Measurements from ENCODE around the gene RAB4A. TPM values are rescaled to one million over a fixed set of nuclear protein-coding genes. Genes with fewer than 3 reads are reported as not detected.
A peak's percentile ranks its signal among the peaks of the same experiment; 100 is the strongest.

The RAB4A gene
- total and polyA plus RNA-seq, 4 donors, result 20.2 to 54.4 (median 26.5) TPM

DNA sequence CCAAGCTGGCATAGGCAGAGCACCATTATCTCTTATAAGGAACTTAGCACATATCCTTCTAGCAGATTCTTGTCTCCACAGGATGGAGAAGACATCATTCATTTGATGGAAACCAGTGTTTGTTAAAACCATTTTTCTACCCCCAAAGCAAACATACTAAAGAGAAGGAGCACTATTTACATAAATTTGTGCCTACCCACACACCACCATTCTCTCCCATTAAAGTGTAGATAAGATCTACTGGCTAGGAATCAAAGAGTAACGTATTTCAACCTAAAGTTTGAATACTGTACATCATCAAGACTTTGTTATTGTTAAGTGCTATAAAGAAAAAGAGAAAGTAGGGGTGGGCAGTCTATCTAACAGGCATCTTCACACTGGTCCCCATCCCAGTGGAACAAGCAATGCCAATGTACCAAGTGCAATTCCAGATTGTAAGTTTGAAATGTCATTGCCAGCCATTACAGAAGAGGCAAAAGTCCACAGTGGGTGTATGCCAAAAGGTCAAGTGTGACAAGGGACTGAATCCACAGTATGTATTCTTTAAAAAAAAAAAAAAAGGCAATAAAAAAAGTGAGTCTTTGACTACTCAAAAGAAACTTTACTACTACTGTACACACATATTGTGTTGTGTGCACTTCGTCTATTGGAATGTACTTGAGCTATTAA, 53.1 kb downstream of the RAB4A start:
- TF ChIP-seq CTCF (IDR thresholded peaks at IDR 0.05; ENCODE audit: control extremely low read depth, extremely low read depth), result no peak
- Histone ChIP-seq H3K36me3 (ENCODE audit: control insufficient read depth in 4 of 4, insufficient read depth in 4 of 4, low read length in 4 of 4) (peaks cover 15 to 25% (median 18%) of the 10 kb centered on the region in 4 donors), H3K27me3 (ENCODE audit: control insufficient read depth in 3 of 3, insufficient read depth in 3 of 3, low read length in 2 of 3) (no peaks in the 10 kb centered on the region), H3K9me3 (ENCODE audit: control insufficient read depth in 4 of 4, insufficient read depth in 3 of 4, low read length in 3 of 4) (no peaks in the 10 kb centered on the region), H3K4me3 (no peak overlapping the region), H3K27ac (ENCODE audit: low read depth in 1 of 2, low read length in 1 of 2) (no peak overlapping the region), H3K4me1 (ENCODE audit: control insufficient read depth in 5 of 5, insufficient read depth in 5 of 5, low read length in 5 of 5) (peaks cover 0 to 13% (median 3%) of the 10 kb centered on the region in 5 donors), H3K9ac (ENCODE audit: insufficient read depth in 1 of 2, low read length in 2 of 2) (no peak overlapping the region)
- no peak for DNase-seq
- 95 to 96% methylated on average over 2 of the region's 2 CpGs for WGBS, 2 donors
- no peak for ATAC-seq (ENCODE audit: insufficient read depth, low FRiP score)

DNA sequence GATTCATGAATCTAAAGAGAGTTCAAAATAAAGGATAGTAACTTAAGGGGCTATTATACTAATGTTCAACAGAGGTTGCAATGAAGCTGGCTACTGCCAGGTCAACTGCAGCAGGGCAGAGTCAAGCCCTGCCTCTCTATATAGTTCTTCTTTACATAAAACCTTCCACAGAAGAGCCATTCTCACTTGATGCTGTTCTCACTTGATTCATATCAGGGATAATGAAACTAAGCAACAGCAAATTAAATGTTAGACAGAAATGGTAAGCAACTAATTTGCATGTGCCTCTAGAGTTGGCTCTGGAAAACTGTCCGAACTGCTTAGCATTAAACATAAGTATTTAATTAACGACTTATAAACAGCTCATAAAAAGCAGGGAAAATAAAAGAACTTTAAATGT, 54.5 kb downstream of the RAB4A start:
- H3K4me3 ChIP-seq, result no peak overlapping the region
- WGBS, 2 donors, result 58 to 94% methylated on average over 2 of the region's 2 CpGs
- no peak for DNase-seq

GRCh38 chr1:229325853-229326487, 55.1 kb downstream of the RAB4A start:
- peak in 2 of 3 donors; percentile 87 to 93 for DNase-seq
- peak overlapping the region in 1 of 2 donors; percentile 33 for H3K27ac ChIP-seq (ENCODE audit: low read depth in 1 of 2, low read length in 1 of 2)
- peak overlapping the region in 1 of 2 donors; percentile 43 for H3K9ac ChIP-seq (ENCODE audit: insufficient read depth in 1 of 2, low read length in 2 of 2)
- H3K4me3 ChIP-seq, result no peak overlapping the region
- 56 to 78% methylated on average over 10 of the region's 10 CpGs for WGBS, 2 donors
- TF ChIP-seq CTCF (IDR thresholded peaks at IDR 0.05; ENCODE audit: control extremely low read depth, extremely low read depth), result no peak
- H3K9me3 ChIP-seq (ENCODE audit: control insufficient read depth in 4 of 4, insufficient read depth in 3 of 4, low read length in 3 of 4), result no peaks in the 10 kb centered on the region
- peaks cover 10 to 22% (median 13%) of the 10 kb centered on the region in 4 donors for H3K36me3 ChIP-seq (ENCODE audit: control insufficient read depth in 4 of 4, insufficient read depth in 4 of 4, low read length in 4 of 4)
- peaks cover 0 to 13% (median 3%) of the 10 kb centered on the region in 5 donors for H3K4me1 ChIP-seq (ENCODE audit: control insufficient read depth in 5 of 5, insufficient read depth in 5 of 5, low read length in 5 of 5)
- no peak for ATAC-seq (ENCODE audit: insufficient read depth, low FRiP score)
- H3K27me3 ChIP-seq (ENCODE audit: control insufficient read depth in 3 of 3, insufficient read depth in 3 of 3, low read length in 2 of 3), result no peaks in the 10 kb centered on the region

More for the DNA sequence above, 54.5 kb downstream of the RAB4A start:
- peaks cover 0 to 13% (median 3%) of the 10 kb centered on the region in 5 donors for H3K4me1 ChIP-seq (ENCODE audit: control insufficient read depth in 5 of 5, insufficient read depth in 5 of 5, low read length in 5 of 5)
- ATAC-seq (ENCODE audit: insufficient read depth, low FRiP score), result no peak
- no peak overlapping the region for H3K27ac ChIP-seq (ENCODE audit: low read depth in 1 of 2, low read length in 1 of 2)
- no peaks in the 10 kb centered on the region for H3K9me3 ChIP-seq (ENCODE audit: control insufficient read depth in 4 of 4, insufficient read depth in 3 of 4, low read length in 3 of 4)
- no peaks in the 10 kb centered on the region for H3K27me3 ChIP-seq (ENCODE audit: control insufficient read depth in 3 of 3, insufficient read depth in 3 of 3, low read length in 2 of 3)
- H3K36me3 ChIP-seq (ENCODE audit: control insufficient read depth in 4 of 4, insufficient read depth in 4 of 4, low read length in 4 of 4), result peaks cover 10 to 22% (median 13%) of the 10 kb centered on the region in 4 donors
- TF ChIP-seq CTCF (IDR thresholded peaks at IDR 0.05; ENCODE audit: control extremely low read depth, extremely low read depth), result no peak
- H3K9ac ChIP-seq (ENCODE audit: insufficient read depth in 1 of 2, low read length in 2 of 2), result peak overlapping the region in 1 of 2 donors; percentile 43

Data from lung (tissue), 12 donors.